ENCODE results near the gene BICDL1.
A peak's percentile ranks its signal among the peaks of the same experiment; 100 is the strongest.
"Not testable (repeated sequence)": the region's sequence is repeated elsewhere in the genome, so short reads cannot be mapped to it uniquely, and the experiment has no call there.

Gene BICDL1, protein sequence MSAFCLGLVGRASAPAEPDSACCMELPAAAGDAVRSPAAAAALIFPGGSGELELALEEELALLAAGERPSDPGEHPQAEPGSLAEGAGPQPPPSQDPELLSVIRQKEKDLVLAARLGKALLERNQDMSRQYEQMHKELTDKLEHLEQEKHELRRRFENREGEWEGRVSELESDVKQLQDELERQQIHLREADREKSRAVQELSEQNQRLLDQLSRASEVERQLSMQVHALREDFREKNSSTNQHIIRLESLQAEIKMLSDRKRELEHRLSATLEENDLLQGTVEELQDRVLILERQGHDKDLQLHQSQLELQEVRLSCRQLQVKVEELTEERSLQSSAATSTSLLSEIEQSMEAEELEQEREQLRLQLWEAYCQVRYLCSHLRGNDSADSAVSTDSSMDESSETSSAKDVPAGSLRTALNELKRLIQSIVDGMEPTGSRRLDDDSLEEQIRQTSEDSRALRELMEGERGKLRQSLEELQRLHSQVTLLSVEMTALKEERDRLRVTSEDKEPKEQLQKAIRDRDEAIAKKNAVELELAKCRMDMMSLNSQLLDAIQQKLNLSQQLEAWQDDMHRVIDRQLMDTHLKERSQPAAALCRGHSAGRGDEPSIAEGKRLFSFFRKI

GRCh38 chr12:119988472-119989360 is at the start of gene BICDL1:
TSS of gene BICDL1 (plus strand) at chr12:119989236. CDS start at chr12:119989869, 633 bp downstream.
- Histone ChIP-seq H3K4me3 (peak within 1 kb of the TSS; percentile 45 to 75 (median 69)), H3K27ac (peak within 1 kb of the TSS in 20 of 21 experiments; percentile 47 to 82 (median 66))

- H3K4me3 ChIP-seq, result no peak overlapping the region
- H3K27ac ChIP-seq, result no peak overlapping the region
Measured at GRCh38 chr12:119940897-119941296, 48.1 kb upstream of the BICDL1 start.

GRCh38 chr12:119942386-119942785 is 46.6 kb upstream of the BICDL1 start:
- H3K27ac ChIP-seq, result no peak overlapping the region
- no peak overlapping the region for H3K4me3 ChIP-seq

- no peak overlapping the region for H3K4me3 ChIP-seq
Measured at GRCh38 chr12:119946213-119946612, 42.8 kb upstream of the BICDL1 start.

GRCh38 chr12:119949145-119949544 is 39.9 kb upstream of the BICDL1 start:
- no peak overlapping the region for H3K27ac ChIP-seq
- H3K4me3 ChIP-seq, result no peak overlapping the region

More at GRCh38 chr12:119946213-119946612, 42.8 kb upstream of the BICDL1 start:
- H3K27ac ChIP-seq, result no peak overlapping the region

DNA sequence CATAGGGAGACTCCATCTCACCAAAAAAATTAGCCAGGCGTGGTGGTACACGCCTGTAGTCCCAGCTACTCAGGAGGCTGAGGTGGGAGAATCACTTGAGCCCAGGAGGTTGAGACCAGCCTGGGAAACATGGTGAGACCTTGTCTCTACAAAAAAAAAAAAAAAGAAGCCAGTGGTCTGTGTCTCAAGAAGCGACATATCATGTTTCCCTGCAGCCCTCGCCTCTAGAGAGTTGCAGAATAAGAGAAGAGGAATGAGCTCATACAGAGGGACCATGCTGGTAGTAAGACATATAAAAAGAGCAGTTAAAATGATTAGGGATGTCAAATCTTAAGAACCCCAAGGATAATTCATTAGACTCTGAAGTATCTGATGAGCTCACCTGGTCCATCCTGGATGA is 39.4 kb upstream of the BICDL1 start:
- H3K4me3 ChIP-seq, result no peak overlapping the region

DNA sequence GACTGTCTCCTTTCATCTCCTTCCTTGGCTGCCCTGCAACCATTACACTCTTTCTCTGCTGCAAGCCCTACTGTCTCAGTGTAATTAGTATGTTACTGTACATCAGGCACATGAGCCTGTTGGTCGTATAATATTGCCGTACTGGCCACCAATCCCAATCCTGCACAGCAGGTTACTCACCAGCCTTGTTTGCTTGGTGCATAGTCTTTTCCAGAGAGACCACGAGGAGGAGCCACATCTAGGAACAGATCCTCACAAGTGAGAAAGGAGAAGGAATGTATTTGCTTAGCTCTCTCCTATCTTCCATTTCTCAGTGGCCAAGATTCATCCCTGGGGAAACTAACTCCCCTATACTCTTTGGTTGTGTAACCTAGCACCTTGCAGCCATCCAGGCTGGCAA is 33.0 kb upstream of the BICDL1 start:
- no peak overlapping the region for H3K4me3 ChIP-seq

More for the DNA sequence above, 39.4 kb upstream of the BICDL1 start:
- H3K27ac ChIP-seq, result no peak overlapping the region

DNA sequence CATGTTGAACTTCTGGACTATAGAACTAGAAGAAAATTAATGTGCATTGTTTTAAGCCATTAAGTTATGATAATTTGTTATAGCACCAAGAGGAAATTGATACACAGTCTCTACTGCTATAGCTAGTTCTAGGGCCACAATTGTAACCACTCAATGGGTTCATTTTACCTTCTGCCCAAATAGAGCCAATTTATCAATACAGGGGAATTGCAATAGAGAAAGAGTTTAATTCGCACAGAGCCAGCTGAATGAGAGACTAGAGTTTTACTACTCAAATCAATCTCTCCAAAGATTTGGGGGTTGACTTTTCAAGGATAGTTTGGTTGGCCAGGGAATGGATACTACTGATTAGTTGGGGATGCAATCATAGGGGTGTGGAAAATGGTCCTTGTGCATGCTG is 31.9 kb upstream of the BICDL1 start:
- H3K4me3 ChIP-seq, result no peak overlapping the region
- H3K27ac ChIP-seq, result no peak overlapping the region

More for the DNA sequence above, 33.0 kb upstream of the BICDL1 start:
- no peak overlapping the region for H3K27ac ChIP-seq

- Histone ChIP-seq H3K4me3 (no peak overlapping the region), H3K27ac (no peak overlapping the region)
Measured at GRCh38 chr12:119959435-119959834, 29.6 kb upstream of the BICDL1 start.

GRCh38 chr12:119964123-119964522 is 24.9 kb upstream of the BICDL1 start:
- no peak overlapping the region for H3K27ac ChIP-seq

DNA sequence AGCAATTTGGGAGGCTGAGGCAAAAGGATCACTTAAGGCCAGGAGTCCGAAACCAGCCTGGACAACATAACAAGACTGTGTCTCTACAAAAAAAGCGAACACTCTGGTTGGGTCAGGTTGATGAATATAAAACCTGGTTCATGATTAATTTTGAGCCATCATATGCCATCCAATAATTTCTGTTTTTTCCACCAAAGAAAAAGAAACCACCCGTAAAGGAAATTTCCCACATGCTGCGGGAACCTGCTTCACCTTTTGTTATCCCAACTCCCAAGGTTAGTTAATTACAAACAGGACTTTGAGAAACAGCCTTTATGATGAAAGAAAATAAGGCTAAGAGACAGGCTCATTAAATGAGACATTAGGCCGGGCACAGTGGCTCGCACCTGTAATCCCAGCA is 24.1 kb upstream of the BICDL1 start:
- Histone ChIP-seq H3K27ac (no peak overlapping the region), H3K4me3 (no peak overlapping the region)

More at GRCh38 chr12:119964123-119964522, 24.9 kb upstream of the BICDL1 start:
- no peak overlapping the region for H3K4me3 ChIP-seq

DNA sequence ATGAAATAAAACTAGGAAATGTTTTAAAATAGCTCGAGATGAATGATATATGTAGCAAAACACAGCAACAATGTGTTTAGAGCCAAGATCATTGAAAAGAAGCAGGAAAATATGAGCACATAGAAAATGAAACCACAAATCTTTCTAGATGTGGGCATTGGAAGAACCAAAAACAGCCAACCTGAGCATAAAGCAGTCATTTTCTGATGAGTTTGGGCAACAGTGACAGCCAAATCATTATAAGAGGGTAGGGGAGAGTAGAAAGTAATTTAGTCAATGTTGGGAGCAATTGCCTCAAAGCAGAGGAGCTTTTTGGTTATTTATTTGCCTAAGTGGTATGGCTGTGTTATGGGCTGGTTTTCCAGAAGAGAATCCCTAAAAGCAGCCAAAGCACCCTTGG is 8.8 kb upstream of the BICDL1 start:
- H3K27ac ChIP-seq, result no peak overlapping the region
- no peak overlapping the region for H3K4me3 ChIP-seq

- H3K4me3 ChIP-seq, H3K27ac ChIP-seq: not testable (repeated sequence)
Measured at GRCh38 chr12:119980702-119981101, 8.3 kb upstream of the BICDL1 start.

GRCh38 chr12:119989361-119989730 is 310 bp downstream of the BICDL1 start:
- peak overlapping the region; percentile 45 to 75 (median 69) for H3K4me3 ChIP-seq
- peak overlapping the region in 20 of 21 experiments; percentile 46 to 82 (median 66) for H3K27ac ChIP-seq

DNA sequence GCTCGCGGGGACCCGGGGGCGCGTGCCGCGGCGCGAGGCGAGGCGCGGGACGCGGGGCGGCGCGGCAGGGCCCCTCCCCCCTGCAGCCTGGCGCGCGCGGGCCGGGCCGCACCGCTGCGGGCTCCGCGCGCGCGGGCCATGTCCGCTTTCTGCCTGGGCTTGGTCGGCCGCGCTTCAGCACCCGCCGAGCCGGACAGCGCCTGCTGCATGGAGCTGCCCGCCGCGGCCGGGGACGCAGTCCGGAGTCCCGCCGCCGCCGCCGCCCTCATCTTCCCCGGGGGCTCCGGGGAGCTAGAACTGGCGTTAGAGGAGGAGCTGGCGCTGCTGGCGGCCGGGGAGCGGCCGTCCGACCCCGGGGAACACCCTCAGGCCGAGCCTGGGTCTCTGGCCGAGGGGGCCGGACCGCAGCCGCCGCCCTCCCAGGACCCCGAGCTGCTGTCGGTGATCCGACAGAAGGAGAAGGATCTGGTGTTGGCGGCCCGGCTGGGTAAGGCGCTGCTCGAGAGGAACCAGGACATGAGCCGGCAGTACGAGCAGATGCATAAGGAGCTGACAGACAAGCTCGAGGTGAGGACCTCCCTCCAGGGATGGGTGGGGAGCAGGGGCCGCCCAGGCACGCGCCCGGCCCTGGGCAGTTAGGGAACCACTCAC is 820 bp downstream of the BICDL1 start:
- Histone ChIP-seq H3K27ac (peak overlapping the region in 8 of 21 experiments; percentile 4 to 72 (median 45)), H3K4me3 (peak overlapping the region; percentile 43 to 75 (median 61))

DNA sequence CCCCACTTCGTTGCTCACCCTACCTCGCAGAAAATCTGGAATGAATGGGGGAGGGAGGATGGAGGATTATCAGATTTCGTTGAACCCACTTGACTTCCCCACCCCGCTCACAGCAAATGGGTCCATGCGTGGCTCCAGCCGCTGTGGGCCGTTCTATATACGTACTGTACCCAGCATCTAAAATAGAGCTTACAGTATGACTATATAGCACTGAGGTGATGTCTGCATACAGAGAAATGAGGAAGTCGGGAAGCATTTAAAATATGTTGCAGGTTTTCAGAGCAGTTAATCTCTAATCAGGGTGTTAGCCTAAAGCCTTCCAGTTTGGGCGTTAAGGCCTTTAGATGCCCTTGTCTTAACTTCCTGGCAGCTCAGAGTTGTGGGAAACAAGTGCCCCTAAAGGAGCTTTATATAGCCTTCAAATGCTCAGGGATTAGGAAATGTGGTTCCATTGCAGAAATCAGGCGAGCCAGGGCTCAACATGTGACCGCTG is 1.4 kb downstream of the BICDL1 start:
- H3K4me3 ChIP-seq, result peak overlapping the region; percentile 43 to 75 (median 61)
- peak overlapping the region in 6 of 21 experiments; percentile 6 to 72 (median 50) for H3K27ac ChIP-seq

DNA sequence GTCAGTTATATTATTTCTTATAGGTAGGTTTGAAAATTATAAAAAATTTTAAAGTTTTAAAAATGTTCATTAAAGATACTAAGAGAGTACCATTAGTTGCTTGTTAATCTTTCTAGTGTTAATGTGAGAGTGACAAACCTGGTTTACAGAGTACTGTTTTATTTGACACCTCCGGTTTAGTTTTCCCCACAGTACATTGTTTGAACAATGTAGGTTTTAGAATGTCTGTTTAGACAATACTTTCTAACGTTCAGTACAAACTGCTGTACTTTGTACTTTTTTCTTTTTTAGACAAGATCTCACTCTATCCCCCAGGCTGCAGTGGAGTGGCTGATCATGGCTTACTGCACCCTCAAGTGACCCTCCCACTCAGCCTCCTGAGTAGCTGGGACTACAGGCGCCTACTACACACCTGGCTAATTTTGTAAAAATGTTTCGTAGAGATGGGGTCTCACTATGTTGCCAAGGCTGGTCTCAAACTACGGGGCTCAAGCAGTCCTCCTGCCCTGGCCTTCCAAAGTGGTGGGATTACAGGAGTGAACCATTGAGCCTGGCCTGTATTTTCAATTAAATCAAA is 3.2 kb downstream of the BICDL1 start:
- Histone ChIP-seq H3K4me3 (no peak overlapping the region), H3K27ac (no peak overlapping the region)

DNA sequence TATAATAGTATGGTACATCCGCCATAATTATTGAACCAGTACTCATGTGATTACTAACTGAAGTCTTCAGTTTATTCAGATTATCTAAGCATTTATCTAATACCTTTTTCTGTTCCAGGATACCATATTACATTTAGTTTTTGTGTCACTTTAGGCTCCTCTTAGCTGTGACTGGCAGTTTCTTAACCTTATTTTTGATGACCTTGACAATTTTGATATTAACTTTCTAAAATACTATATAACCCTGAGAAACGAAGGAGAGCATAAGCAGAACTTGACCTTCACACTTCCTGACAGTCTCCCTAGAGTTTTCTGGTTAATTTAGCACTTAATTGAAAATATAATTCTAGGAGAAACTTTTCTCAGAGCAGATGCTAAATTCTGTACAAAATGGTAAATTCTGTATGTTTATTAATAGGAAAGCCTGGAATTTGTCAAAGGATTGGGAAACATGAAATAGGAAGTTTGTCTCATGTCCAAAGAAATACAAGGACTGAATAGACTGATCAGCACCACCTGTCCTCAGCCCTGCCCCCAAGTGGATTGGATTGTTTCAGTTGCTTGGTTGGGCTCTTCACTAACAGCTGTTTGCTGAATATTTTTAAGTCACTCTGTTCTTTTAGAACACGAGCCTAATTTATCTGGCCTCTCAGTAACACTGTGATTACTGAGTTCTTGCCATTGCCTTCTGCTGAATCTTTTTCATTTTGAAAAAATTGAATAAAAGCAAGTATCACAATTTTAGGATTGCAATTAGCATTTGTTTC is 6.0 kb downstream of the BICDL1 start:
- Histone ChIP-seq H3K27ac (no peak overlapping the region), H3K4me3 (no peak overlapping the region)

Data from skin epidermis (tissue), 12 donors.